HG03521 (cell line): ENCODE data around the gene LRRC3C.

Experiments used
- ATAC-seq: cut with Tn5 transposase; IDR thresholded peaks from one replicate; pipeline ENCODE4 v1.9.1; 2021; ENCODE audit warnings: mild to moderate bottlenecking, moderate library complexity; ENCODE audit not compliant: unreplicated experiment

LRRC3C gene

GRCh38 chr17:39973496-39973895 is 46.0 kb downstream of the LRRC3C start:
- ATAC-seq: no peak

GRCh38 chr17:39974433-39974832 is 46.9 kb downstream of the LRRC3C start:
- ATAC-seq: no peak

GRCh38 chr17:39975801-39976200 is 48.3 kb downstream of the LRRC3C start:
- ATAC-seq: no peak

GRCh38 chr17:39979016-39979670 is 51.6 kb downstream of the LRRC3C start:
- no peak for ATAC-seq

DNA sequence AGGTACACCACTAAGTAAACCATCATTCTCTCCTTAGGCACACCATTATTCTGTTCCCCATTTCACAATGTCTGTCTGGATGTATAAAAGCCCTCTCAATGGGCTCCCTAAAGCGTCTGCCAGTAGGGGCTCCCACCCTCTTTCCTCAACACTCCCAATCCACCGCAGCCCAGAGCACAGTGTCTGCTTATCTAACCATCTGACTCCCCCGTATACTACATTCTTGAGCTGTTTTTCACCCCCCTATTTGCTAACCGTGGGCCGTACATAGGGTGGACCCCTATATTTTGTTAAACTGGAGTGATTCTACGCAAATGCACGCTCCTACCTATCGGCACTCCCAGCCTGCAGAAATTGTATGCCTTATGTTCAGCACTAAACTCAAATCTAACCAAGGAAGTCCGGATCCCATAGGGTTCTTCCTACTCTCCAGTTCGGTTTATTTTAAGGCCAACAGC is 52.4 kb downstream of the LRRC3C start:
- ATAC-seq: no peak

DNA sequence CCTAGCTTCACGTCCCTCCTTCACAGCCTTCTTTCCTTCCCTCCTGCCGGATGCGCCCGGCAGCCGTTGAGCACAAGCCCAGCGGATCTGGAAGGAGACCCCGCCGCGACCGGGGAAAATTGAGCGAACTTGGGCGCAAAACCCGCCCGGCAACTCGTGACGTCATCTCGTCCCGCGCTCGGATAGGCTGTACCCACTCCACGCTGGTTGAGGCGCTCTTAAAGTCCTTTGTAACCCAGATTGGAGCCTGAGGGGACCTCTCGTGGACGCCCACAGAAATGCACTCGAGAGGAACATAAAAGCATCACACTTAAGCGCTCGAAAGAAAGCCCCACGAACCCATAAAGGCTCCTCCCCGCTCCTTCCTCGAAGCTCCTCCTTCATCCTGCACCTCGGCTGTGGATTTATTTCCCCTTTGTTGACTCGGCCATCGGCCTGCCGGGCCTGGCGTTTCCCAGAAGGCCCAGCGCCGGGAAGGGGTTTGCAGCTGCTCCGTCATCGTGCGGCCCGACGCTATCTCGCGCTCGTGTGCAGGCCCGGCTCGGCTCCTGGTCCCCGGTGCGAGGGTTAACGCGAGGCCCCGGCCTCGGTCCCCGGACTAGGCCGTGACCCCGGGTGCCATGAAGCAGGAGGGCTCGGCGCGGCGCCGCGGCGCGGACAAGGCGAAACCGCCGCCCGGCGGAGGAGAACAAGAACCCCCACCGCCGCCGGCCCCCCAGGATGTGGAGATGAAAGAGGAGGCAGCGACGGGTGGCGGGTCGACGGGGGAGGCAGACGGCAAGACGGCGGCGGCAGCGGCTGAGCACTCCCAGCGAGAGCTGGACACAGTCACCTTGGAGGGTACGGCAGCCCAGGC is 53.0 kb downstream of the LRRC3C start, which contains the start of gene PSMD3:
PSMD3 (plus strand) TSS at position 457 of the 856 bp plus-strand sequence; CDS start at position 621, 164 bp downstream.
- ATAC-seq: peak; percentile 89

- ATAC-seq: no peak
Observed at GRCh38 chr17:39981207-39981741, 53.7 kb downstream of the LRRC3C start.

DNA sequence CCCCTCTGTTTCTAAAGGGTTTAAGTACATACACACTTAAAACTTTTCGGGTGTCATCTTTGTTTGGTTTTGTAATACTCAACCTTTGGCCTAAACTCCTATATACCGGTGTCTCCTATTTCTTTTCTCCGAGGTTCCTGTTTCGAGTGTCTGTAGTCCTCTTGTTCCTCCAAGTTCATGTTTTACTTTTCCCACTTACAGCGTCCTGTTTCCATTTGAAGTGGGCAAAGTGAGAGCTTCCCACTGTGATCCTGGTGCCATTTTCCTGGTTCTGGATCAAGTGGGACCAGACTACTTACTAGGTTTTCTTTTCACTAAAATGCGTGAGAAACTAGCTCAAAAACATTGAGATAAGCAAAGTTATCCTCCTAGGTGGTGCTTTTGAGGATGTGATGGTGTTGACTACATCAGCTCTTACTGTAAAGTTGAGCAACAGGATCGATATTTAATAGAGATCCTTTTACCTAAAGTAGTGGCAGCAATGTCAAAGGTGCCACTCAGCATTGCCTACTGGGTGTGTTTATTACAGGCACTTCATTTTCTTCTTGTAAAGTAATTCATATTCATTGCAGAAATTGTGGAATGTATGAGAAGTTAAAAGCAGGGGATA is 54.3 kb downstream of the LRRC3C start:
- ATAC-seq: no peak

DNA sequence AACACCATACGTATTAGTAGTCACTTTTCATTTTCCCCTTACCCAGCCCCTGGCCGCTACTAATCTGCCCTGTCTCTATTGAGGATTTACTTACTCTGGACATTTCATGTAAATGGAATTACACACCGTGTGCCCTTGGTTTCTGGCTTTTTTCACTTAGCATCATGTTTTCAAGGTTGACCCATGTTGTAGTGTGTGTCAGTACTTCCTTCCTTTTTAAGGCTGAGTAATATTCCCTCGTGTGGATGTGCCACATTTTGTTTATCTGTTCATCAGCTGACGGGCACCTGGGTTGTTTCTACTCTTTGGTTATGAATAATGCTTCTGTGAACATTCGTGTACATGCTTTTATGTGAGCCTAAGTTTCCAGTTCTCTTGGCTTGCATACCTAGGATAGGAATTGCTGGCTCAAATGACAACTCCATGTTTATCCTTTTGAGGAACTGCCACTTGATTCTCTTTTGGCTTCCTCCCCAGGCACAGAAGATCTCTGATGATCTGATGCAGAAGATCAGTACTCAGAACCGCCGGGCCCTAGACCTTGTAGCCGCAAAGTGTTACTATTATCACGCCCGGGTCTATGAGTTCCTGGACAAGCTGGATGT is 60.8 kb downstream of the LRRC3C start:
- no peak for ATAC-seq

- ATAC-seq: no peak
Observed at GRCh38 chr17:39994448-39994847, 66.9 kb downstream of the LRRC3C start.
